Hepatic stellate cell (primary cell): ENCODE results near the gene ARID3A.
"Not testable (repeated sequence)": the region's sequence is repeated elsewhere in the genome, so short reads cannot be mapped to it uniquely, and the experiment has no call there.

Experiments
- DNase-seq: peaks from one replicate; pipeline ENCODE4 v3.0.0; 2011; ENCODE audit warnings: low spot score

Gene ARID3A, protein sequence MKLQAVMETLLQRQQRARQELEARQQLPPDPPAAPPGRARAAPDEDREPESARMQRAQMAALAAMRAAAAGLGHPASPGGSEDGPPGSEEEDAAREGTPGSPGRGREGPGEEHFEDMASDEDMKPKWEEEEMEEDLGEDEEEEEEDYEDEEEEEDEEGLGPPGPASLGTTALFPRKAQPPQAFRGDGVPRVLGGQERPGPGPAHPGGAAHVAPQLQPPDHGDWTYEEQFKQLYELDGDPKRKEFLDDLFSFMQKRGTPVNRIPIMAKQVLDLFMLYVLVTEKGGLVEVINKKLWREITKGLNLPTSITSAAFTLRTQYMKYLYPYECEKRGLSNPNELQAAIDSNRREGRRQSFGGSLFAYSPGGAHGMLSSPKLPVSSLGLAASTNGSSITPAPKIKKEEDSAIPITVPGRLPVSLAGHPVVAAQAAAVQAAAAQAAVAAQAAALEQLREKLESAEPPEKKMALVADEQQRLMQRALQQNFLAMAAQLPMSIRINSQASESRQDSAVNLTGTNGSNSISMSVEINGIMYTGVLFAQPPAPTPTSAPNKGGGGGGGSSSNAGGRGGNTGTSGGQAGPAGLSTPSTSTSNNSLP

DNA sequence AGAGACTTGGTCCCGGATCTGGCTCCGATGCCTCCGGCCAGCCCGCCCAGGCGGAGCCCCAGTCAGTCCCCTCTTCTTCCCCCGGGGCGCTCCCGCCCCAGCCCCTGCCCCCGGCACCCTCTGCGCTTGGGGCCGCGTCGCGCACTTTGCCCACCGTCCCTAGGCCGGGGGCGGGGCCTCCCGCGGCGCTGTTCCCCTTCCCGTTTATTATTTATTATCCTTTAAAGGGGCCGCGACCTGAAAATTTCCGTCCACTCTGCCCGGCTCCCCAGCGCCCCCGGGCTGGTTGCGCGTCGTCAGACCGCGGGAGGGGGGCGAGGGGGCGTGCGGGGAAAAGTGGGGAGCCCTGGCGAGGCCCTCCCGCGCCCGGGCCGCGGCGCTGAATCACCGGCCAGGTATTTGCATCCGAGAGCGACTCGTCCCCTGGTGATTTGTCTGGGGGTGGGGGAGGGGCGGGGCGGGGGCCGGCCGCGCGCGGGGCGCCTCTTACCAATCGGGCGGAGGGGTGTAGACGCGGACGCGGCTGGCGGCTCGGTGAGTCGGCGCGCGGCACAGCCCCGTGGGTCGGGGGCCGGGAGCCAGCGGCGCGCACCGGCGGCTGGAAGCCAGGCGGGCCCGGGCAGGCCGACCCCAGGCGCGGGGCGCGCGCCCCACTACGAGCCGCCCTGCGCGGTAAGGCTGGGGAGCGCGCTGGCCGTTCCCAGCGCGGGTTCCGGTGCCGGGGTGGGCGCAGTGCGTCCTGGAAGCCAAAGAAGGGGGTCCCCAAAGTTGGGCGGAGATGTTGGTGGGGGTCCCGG, at the start of gene ARID3A:
Gene ARID3A (plus strand): TSS at position 510 of the 797 bp plus-strand sequence. CDS start 3,494 bp downstream, outside the sequence.
- DNase-seq = peak; percentile 92

DNA sequence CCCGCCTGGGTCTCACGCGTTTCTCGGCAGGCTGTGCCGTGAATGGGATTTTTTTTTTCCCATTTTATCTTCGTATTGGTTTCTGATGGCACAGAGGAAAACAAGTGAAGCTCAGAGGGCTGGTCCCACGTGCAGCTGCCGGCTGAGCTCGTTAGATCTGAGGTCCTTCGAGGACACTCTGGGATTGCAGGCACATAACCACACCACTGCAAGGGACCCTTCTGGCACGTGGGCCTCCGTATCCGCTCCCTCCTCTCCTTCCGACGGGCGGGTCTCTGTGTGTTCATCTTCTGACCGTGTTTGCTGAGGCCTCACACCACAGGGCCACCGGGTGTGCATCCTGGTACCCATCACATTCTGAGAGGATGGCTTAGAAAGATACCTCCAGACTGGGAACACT, 49.7 kb upstream of the ARID3A start:
- DNase-seq = no peak

DNA sequence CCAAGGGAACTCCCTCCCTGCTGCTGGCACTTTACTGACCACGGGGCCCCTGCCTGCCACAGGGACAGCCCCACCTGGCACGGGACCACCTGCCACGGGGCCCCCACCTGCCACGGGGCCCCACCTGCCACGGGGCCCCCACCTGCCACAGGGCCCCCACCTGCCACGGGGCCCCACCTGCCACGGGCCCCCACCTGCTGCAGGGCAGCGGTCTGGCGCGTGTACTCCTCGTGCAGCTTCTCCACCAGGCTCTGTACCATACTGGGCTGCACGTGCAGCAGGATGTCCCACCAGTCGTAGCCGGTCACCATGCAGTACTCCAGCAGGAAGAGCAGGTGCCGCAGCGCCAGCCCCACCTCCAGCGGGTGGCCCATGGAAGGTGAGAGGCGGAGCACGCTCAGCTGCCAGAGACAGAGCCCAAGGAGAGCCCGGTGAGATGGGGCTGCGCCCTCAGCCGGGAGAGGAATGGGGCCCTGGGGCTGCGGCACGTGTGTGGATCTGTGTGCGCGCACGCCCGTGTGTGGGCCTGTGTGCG, 49.0 kb upstream of the ARID3A start:
- no peak for DNase-seq

- not testable (repeated sequence) for DNase-seq
Measured at GRCh38 chr19:877992-878660, 47.7 kb upstream of the ARID3A start.

DNA sequence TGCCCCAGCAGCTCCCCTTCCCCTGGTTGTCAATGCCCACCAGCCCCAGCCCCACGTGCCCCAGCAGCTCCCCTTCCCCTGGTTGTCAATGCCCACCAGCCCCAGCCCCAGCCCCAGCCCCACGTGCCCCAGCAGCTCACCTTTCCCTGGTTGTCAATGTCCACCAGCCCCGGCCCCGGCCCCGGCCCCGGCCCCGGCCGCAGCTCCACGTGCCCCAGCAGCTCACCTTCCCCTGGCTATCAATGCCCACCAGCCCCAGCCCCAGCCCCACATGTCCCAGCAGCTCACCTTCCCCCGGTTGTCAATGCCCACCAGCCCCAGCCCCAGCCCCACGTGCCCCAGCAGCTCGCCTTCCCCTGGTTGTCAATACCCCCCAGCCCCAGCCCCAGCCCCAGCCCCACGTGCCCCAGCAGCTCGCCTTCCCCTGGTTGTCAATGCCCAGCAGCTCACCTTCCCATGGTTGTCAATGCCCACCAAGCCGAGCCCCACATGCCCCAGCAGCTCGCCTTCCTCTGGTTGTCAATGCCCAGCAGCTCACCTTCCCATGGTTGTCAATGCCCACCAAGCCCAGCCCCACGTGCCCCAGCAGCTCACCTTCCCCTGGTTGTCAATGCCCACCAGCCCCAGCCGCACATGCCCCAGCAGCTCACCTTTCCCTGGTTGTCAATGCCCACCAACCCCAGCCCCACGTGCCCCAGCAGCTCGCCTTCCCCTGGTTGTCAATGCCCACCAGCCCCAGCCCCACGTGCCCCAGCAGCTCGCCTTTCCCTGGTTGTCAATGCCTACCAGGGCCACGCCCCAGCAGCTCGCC, 46.9 kb upstream of the ARID3A start:
- DNase-seq = not testable (repeated sequence)

- no peak for DNase-seq
Measured at GRCh38 chr19:879711-880438, 46.0 kb upstream of the ARID3A start.

DNA sequence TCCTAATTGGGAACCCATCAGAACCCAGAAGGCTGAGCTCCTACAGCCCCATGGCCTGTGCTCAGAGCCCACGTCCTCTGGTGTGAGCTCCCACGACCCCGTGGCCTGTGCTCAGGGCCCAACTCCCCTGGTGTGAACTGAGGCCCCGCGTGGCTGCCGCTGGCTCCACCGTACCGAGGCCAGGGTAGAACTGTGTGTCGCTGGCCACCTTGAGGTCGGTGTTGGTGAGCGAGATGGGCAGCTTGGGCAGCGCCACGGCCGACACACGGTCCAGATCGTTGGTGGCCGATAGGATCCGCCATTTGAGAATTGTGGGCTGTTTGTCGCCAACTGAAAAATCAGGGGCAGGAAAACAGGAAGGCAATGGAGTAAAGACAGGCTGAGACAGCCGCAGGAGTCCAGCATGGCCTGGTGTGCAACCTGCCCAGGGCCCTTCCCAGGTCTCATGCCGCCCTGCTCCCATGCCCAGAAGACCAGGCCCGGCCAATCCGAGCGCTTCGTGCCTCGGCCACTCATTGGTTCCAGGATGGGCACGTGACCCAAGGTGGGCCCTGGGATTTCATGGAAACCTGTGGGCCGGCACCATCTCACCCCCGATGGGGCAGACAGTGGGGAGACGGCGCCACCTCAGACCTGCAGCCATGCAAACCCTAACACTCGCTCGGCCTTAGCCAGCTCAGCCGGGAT, 44.3 kb upstream of the ARID3A start:
- DNase-seq = no peak

DNA sequence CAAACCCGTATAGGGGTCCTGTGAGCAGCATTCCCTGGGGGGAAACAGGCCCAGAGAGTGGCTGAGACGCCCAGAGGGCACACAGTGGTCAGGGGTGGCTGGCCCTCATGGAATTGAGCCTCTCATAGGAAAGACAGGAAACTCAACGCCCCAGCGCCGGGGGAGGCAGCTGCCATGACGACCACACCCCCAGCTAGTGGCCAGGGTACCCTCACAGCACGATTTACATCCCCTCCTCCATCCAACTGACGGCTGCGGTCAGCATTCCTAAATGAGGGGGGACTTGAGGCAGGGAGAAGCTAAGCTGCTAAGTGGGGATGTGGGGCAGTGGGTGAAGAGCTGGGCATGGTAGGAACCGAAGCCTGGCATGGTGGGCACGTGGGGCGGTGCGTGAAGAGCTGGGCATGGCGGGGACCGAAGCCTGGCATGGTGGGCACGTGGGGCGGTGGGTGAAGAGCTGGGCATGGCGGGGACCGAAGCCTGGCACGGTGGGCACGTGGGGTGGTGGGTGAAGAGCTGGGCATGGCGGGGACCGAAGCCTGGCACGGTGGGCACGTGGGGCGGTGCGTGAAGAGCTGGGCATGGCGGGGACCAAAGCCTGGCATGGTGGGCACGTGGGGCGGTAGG, 42.9 kb upstream of the ARID3A start:
- DNase-seq = no peak

DNA sequence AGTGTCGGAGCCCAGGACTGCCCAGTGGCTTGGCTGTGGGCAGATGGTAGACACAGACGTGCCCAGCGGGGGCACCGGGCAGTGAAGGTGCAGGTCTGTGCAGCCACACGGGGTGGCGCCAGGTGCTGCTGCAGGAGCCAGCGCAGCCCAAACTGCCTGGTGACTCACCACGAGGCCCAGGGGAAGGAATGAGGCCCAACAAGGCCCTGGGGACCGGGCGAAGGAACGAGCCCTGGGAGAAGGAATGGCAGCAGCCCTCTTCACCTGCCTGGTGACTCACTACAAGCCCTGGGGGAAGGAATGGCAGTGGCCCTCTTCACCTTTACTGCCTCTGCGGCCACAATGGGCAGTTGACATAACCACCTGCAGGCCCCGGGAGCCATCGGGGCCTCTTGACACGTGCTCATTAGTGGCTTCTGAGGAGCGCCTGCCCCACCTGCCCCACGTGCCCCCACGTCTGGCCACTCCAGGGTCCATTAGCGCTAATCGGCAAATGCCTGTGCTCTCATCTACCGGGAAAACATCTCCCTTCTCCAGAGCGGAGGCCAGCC, 42.1 kb upstream of the ARID3A start:
- DNase-seq = no peak

DNA sequence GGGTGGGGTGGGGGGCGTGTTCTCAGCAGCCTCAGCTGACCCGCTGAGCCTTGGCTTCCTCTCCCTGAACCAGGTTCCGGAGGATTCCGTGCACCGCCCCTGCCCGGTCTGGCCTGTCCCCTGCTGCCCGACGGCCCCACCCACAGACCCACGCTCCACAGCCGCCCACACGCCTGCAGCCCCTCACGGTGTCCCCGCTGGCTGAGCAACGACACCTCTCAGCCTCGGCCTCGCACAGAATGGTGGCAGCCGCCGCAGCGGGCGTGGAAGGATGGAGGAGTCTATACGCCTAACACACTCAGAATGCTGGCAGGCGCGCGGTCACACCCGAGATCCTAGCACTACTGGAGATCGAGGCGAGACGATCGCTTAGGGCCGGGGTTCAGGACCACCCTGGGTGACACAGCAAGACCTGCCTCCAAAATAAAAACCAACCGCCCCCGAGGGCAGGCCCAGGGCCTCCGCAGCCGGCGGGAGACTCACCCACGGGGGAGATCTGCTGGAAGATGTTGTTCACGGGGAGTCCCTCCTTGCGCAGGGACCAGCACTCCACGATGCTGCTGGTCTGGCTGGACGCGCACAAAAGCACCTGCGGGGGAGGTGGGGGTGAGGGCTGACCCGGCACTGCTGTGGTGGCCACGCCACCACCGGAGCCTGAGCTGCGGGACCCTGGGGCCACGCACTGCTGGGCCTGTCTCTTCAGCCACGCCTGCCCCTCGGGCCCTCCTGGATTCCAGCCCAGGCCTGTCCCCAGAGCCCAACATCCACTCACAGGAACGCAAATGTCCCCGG, 41.2 kb upstream of the ARID3A start:
- DNase-seq = no peak

DNA sequence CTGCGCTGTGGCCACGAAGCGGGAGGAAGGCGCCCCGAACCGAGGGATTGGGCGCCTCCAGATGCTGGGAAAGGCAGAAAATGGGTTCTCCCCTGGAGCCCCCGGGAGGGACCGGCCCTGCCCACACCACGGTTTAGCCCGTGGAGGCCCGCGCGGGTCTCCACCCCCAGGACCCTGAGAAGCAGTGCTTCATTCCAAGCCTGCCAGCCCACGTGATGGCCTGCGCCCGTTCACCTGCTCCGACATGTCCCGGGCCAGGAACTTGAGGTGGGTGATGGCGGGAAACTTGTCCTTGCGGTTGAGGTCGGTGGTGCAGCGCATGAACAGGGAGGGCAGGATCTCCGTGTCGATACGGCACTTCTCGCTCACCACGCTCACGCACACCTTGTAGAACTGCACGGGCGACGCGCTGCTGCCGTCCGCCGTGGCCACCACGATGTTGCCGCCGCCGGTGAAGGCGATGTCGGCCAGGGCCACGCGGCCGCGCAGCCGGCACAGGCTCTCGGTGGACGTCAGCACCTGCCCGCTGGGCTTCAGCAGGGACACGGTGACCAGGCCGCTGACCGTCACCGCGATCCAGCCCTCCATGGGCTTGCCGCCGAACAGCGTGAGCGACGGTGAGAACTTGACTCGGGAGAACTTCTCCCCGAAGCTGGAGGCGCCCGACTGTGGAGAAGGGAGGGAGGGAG, 40.2 kb upstream of the ARID3A start:
- no peak for DNase-seq

- no peak for DNase-seq
Measured at GRCh38 chr19:887072-887471, 38.8 kb upstream of the ARID3A start.

DNA sequence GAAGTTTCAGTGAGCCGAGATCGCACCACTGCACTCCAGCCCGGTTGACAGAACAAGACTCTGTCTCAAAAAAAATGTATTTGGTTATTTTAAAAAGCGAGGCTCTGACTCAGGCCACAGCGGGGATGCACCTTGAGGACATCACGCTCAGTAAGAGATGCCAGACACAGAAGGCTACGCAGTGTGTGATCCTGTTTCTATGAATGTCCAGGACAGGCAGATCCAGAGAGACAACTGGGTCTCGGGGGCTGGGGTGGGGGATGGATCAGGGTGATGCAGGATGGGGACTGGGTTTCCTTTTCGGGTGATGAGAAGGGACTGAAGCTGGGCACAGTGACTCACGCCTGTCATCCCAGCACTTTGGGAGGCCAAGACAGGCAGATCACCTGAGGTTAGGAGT, 38.2 kb upstream of the ARID3A start:
- DNase-seq = no peak

- no peak for DNase-seq
Measured at GRCh38 chr19:888581-889385, 37.1 kb upstream of the ARID3A start.

GRCh38 chr19:889662-890295, 36.1 kb upstream of the ARID3A start:
- DNase-seq = no peak

- no peak for DNase-seq
Measured at GRCh38 chr19:890831-891230, 35.0 kb upstream of the ARID3A start.
